OCI-LY1 (cell line): Measurements from ENCODE around the gene ESR1.

ENCODE experiments used
- H2AFZ ChIP-seq: fragments of 200-600 bp; sonication (generic), shearing (Covaris generic); 2 replicates; pipeline ENCODE4 v1.6.0; 2014; ENCODE audit warnings: antibody characterized with exemption, mild to moderate bottlenecking, low read length
- H3F3A ChIP-seq: fragments of 200-600 bp; sonication (generic), shearing (Covaris generic); 2 replicates; pipeline ENCODE4 v1.6.0; 2014; ENCODE audit warnings: mild to moderate bottlenecking, antibody characterized with exemption, low read length, moderate library complexity; ENCODE audit not compliant: insufficient read depth
- H3K27ac ChIP-seq: fragments of 200-600 bp; sonication (generic); 2 replicates; pipeline ENCODE4 v1.5.1; 2014; ENCODE audit warnings: low read length, mixed run types, mild to moderate bottlenecking, low read depth; ENCODE audit not compliant: poor library complexity, severe bottlenecking
- H3K27me3 ChIP-seq: fragments of 200-600 bp; sonication (generic); 2 replicates; pipeline ENCODE4 v1.6.0; 2014; ENCODE audit warnings: antibody characterized with exemption, mild to moderate bottlenecking, low read length, moderate library complexity; ENCODE audit not compliant: insufficient read depth
- H3K36me3 ChIP-seq: fragments of 200-600 bp; sonication (generic); 2 replicates; pipeline ENCODE4 v1.6.1; 2014; ENCODE audit warnings: mild to moderate bottlenecking, antibody characterized with exemption, low read length, moderate library complexity, mixed read lengths; ENCODE audit not compliant: insufficient read depth
- H3K4me1 ChIP-seq: fragments of 200-600 bp; sonication (generic); 2 replicates; pipeline ENCODE4 v1.5.1; 2014; ENCODE audit warnings: mild to moderate bottlenecking, low read length, moderate library complexity; ENCODE audit not compliant: insufficient read depth, severe bottlenecking
- H3K4me2 ChIP-seq: fragments of 200-600 bp; sonication (generic), shearing (Covaris generic); 2 replicates; pipeline ENCODE4 v1.6.1; 2014; ENCODE audit warnings: low read length
- H3K4me3 ChIP-seq: fragments of 200-600 bp; sonication (generic); 2 replicates; pipeline ENCODE4 v1.5.1; 2014; ENCODE audit warnings: low read length, low read depth, mild to moderate bottlenecking, mixed read lengths; ENCODE audit not compliant: poor library complexity, severe bottlenecking
- H3K79me2 ChIP-seq: fragments of 200-600 bp; shearing (Covaris generic); 2 replicates; pipeline ENCODE4 v1.6.1; 2016; ENCODE audit warnings: mixed run types, low read length, mixed read lengths; ENCODE audit not compliant: insufficient read depth
- H3K9ac ChIP-seq: fragments of 200-600 bp; sonication (generic), shearing (Covaris generic); 2 replicates; pipeline ENCODE4 v1.6.1; 2014; ENCODE audit warnings: mild to moderate bottlenecking, low read length, mixed read lengths
- H3K9me2 ChIP-seq: fragments of 200-600 bp; sonication (generic), shearing (Covaris generic); 2 replicates; pipeline ENCODE4 v1.6.1; 2014; ENCODE audit warnings: low read depth, mild to moderate bottlenecking, low read length, mixed read lengths
- H3K9me3 ChIP-seq: fragments of 200-600 bp; shearing (Covaris generic); 2 replicates; pipeline ENCODE4 v1.6.1; 2014; ENCODE audit warnings: low read length, mixed read lengths
- H4K20me1 ChIP-seq: fragments of 200-600 bp; sonication (generic), shearing (Covaris generic); 2 replicates; pipeline ENCODE4 v1.6.0; 2016; ENCODE audit warnings: mild to moderate bottlenecking, low read length; ENCODE audit not compliant: insufficient read depth
- CTCF ChIP-seq: fragments of 200-600 bp; sonication (generic), shearing (Covaris generic); IDR thresholded peaks from 2 replicates; pipeline ENCODE4 v1.5.1; 2017; ENCODE audit warnings: mild to moderate bottlenecking, antibody characterized with exemption, low read length, moderate library complexity, mixed read lengths
- EZH2 ChIP-seq: fragments of 200-600 bp; sonication (generic), shearing (Covaris generic); IDR thresholded peaks from 2 replicates; pipeline ENCODE4 v1.8.0; 2017; ENCODE audit warnings: borderline replicate concordance, mixed run types, mild to moderate bottlenecking, antibody characterized with exemption, low read length, moderate library complexity, mixed read lengths

Gene ESR1

GRCh38 chr6:151958332-151958731, 150.8 kb downstream of the ESR1 start:
- Histone ChIP-seq H2AFZ (no peak overlapping the region), H3K79me2 (no peaks in the 10 kb centered on the region), H3K9me2 (no peaks in the 10 kb centered on the region), H3K4me3 (no peak overlapping the region), H3F3A (no peaks in the 10 kb centered on the region), H3K27ac (no peak overlapping the region), H3K4me1 (no peaks in the 10 kb centered on the region), H3K4me2 (no peak overlapping the region), H3K9me3 (no peaks in the 10 kb centered on the region), H3K9ac (no peak overlapping the region), H4K20me1 (no peaks in the 10 kb centered on the region), H3K27me3 (no peaks in the 10 kb centered on the region), H3K36me3 (no peaks in the 10 kb centered on the region)
- TF ChIP-seq EZH2 (no peak), CTCF (no peak)

GRCh38 chr6:151959086-151959485, 151.6 kb downstream of the ESR1 start:
- no peak overlapping the region for H2AFZ ChIP-seq
- no peaks in the 10 kb centered on the region for H3K4me1 ChIP-seq
- no peak for TF ChIP-seq EZH2
- no peak for TF ChIP-seq CTCF
- no peaks in the 10 kb centered on the region for H3F3A ChIP-seq
- H3K9me3 ChIP-seq, result no peaks in the 10 kb centered on the region
- H3K27me3 ChIP-seq, result no peaks in the 10 kb centered on the region
- H3K27ac ChIP-seq, result no peak overlapping the region
- no peak overlapping the region for H3K4me3 ChIP-seq
- H4K20me1 ChIP-seq, result no peaks in the 10 kb centered on the region
- H3K9ac ChIP-seq, result no peak overlapping the region
- no peaks in the 10 kb centered on the region for H3K36me3 ChIP-seq
- no peaks in the 10 kb centered on the region for H3K9me2 ChIP-seq
- H3K4me2 ChIP-seq, result no peak overlapping the region
- no peaks in the 10 kb centered on the region for H3K79me2 ChIP-seq

GRCh38 chr6:151961809-151962208, 154.3 kb downstream of the ESR1 start:
- Histone ChIP-seq H3K9ac (no peak overlapping the region), H2AFZ (no peak overlapping the region), H3K4me3 (no peak overlapping the region), H3K27me3 (no peaks in the 10 kb centered on the region), H3K4me1 (no peaks in the 10 kb centered on the region), H3K9me2 (no peaks in the 10 kb centered on the region), H3F3A (no peaks in the 10 kb centered on the region), H3K36me3 (no peaks in the 10 kb centered on the region), H3K4me2 (no peak overlapping the region), H4K20me1 (no peaks in the 10 kb centered on the region), H3K79me2 (no peaks in the 10 kb centered on the region), H3K9me3 (no peaks in the 10 kb centered on the region), H3K27ac (no peak overlapping the region)
- TF ChIP-seq EZH2 (no peak), CTCF (no peak)
